Esophagus squamous epithelium (tissue), 4 donors: Measurements from ENCODE around the gene SRMS.

Source experiments
- POLR2A ChIP-seq, 4 donors: fragments of 450-650 bp; IDR thresholded peaks; one replicate each; pipeline ENCODE4 v1.6.1; 2017; ENCODE audit warnings: antibody characterized with exemption in 4 of 4, mild to moderate bottlenecking in 4 of 4, moderate library complexity in 3 of 4
- TF ChIP-seq, protein P1 (sequence below), 6 experiments: fragments of 450-650 bp in 4 of 6; fragments of 200-600 bp in 2 of 6; sonication (generic) in 2 of 6; IDR thresholded peaks; one replicate each; pipeline ENCODE4 v1.5.1; 2016 to 2019; ENCODE audit warnings: antibody characterized with exemption in 6 of 6, mild to moderate bottlenecking in 4 of 6, moderate library complexity in 4 of 6

DNA sequence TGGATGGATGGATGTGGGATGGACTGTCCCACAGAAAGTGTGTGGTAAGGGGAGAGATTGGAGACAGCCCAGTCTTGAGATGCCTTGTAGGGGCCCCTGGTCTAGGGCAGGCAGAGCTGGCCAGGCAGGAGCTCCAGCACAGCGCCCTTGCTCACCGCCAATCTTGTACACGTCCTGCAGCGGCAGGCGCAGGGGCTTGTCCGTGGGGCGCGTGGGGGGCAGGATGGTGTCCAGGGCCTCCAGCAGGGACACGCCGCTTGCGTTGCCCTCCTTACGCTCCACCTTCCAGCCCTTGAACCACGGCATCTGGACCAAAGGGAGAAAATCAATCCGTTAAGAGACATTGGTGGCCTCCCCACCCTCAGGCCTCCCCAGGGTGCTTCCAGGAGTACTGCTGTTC lies 54.6 kb downstream of the SRMS start:
- TF ChIP-seq, protein P1, sequence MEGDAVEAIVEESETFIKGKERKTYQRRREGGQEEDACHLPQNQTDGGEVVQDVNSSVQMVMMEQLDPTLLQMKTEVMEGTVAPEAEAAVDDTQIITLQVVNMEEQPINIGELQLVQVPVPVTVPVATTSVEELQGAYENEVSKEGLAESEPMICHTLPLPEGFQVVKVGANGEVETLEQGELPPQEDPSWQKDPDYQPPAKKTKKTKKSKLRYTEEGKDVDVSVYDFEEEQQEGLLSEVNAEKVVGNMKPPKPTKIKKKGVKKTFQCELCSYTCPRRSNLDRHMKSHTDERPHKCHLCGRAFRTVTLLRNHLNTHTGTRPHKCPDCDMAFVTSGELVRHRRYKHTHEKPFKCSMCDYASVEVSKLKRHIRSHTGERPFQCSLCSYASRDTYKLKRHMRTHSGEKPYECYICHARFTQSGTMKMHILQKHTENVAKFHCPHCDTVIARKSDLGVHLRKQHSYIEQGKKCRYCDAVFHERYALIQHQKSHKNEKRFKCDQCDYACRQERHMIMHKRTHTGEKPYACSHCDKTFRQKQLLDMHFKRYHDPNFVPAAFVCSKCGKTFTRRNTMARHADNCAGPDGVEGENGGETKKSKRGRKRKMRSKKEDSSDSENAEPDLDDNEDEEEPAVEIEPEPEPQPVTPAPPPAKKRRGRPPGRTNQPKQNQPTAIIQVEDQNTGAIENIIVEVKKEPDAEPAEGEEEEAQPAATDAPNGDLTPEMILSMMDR (IDR thresholded peaks at IDR 0.05) = no peak
- TF ChIP-seq POLR2A (IDR thresholded peaks at IDR 0.05) = no peak
